NCI-H748 (cell line): ENCODE data around the gene CMBL.
"Not testable (repeated sequence)": the region's sequence is repeated elsewhere in the genome, so short reads cannot be mapped to it uniquely, and the experiment has no call there.

Experiments
- DNase-seq: peaks from one replicate; lab custom pipeline; 2025; ENCODE audit not compliant: unreplicated experiment; lab: John Stamatoyannopoulos, UW

Gene CMBL

GRCh38 chr5:10307206-10308148 is at the start of gene CMBL:
CMBL (minus strand) TSS chr5:10307902; CDS start chr5:10290762, 17,140 bp downstream.
- DNase-seq, result peak; percentile 96

- peak; percentile 79 for DNase-seq
Measured at GRCh38 chr5:10355071-10355889, 47.6 kb upstream of the CMBL start.

GRCh38 chr5:10354048-10354872 is 46.6 kb upstream of the CMBL start:
- peak; percentile 89 for DNase-seq

GRCh38 chr5:10353241-10354047 is 45.7 kb upstream of the CMBL start, which contains the start of gene MARCHF6:
MARCHF6 (plus strand) TSS chr5:10353695; CDS start chr5:10353899, 204 bp downstream.
- DNase-seq, result peak; percentile 100

GRCh38 chr5:10352430-10353240 is 44.9 kb upstream of the CMBL start:
- DNase-seq, result peak; percentile 92

GRCh38 chr5:10351919-10352318 is 44.2 kb upstream of the CMBL start:
- DNase-seq, result no peak

GRCh38 chr5:10351199-10351905 is 43.6 kb upstream of the CMBL start:
- DNase-seq, result peak; percentile 45

- no peak for DNase-seq
Measured at GRCh38 chr5:10348258-10348657, 40.6 kb upstream of the CMBL start.

GRCh38 chr5:10344461-10345106 is 36.9 kb upstream of the CMBL start:
- not testable (repeated sequence) for DNase-seq

GRCh38 chr5:10343486-10343885 is 35.8 kb upstream of the CMBL start:
- no peak for DNase-seq

GRCh38 chr5:10339958-10340357 is 32.3 kb upstream of the CMBL start:
- peak; percentile 62 for DNase-seq

GRCh38 chr5:10339058-10339811 is 31.5 kb upstream of the CMBL start:
- DNase-seq, result peak; percentile 100

GRCh38 chr5:10338686-10339057 is 31.0 kb upstream of the CMBL start:
- peak; percentile 99 for DNase-seq

GRCh38 chr5:10337986-10338385 is 30.3 kb upstream of the CMBL start:
- DNase-seq, result peak; percentile 65

GRCh38 chr5:10337107-10337506 is 29.4 kb upstream of the CMBL start:
- no peak for DNase-seq

GRCh38 chr5:10335711-10336470 is 28.2 kb upstream of the CMBL start:
- DNase-seq, result no peak

- DNase-seq, result no peak
Measured at GRCh38 chr5:10334831-10335230, 27.1 kb upstream of the CMBL start.
